GM10847 (cell line): Measurements from ENCODE around the gene MS4A13.

Experiments used
- POLR2A ChIP-seq: IDR thresholded peaks from 2 replicates; pipeline ENCODE4 v1.6.1; 2011; ENCODE audit not compliant: insufficient read length; ENCODE audit errors: extremely low read depth

The MS4A13 gene, protein sequence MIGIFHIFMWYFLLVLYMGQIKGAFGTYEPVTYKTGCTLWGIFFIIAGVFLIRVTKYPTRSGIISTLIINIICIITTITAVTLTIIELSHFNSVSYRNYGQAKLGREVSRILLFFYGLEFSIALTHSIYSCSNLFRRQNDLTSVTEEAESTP

DNA sequence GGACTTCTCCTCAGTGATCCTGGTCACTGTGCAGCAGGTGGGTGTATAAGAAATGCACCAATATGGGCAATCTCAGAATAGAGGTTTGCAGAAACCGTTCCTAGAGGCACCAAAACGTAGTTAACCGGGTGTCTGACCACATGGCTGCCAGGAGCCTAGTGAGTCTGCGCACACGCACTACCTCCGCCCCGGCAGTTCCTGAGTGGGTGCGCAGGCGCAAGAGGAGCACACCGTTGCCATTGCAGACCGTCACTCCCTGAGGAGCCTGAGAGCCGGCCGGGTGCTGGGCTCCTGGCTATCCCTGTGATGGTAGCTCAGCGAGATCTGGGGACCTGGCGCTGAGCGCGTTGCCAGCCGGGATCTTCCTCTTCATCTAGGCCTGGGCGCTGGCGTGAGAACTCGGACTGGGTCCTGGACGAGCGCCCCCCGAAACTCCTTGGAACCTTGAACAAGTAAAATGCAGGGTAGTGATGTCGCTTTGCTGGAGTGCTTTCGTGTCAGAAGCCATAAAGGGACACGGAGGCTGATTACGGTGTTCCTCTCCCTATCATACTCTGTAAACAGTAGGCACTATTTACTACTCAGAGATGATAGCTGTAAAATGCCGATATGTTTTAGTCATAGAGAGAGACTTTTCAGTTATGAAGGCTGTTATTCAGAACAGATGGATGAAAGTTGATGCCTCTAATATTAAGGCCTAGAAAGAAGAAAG is at the start of gene MS4A13:
TSS of gene MS4A13 (plus strand) at position 249 of the 712 bp plus-strand sequence. CDS start 2,692 bp downstream, outside the sequence.
- no peak for TF ChIP-seq POLR2A

DNA sequence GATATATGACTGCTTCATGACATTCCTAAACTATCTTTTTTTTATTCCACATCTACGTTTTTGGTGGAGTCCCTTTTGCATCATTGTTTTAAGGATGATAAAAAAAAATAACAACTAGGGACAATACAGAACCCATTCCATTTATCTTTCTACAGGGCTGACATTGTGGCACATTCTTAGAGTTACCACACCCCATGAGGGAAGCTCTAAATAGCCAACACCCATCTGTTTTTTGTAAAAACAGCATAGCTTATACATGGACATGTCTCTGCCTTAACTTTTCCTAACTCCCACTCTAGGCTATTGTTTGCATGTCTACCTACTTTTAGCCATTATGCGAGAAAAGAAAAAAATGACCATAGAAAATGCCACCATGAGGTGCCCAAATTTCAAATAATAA is 46.4 kb upstream of the MS4A13 start:
- TF ChIP-seq POLR2A: no peak

DNA sequence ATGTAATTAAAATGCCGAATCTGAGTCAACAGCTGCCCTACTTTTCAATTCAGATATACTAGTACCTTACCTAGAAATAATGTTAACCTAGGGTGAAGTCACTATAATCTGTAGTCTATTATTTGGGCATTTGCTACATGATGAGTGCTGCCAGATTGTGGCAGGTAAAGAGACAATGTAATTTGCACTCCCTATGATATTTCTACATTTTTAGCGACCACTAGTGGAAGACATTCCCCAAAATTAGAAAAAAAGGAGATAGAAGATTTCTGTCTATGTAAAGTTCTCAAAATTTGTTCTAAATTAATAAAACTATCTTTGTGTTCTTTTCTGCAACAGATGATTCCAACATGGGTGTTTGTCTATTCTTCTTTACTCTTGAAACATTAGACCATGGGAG is 45.5 kb upstream of the MS4A13 start:
- no peak for TF ChIP-seq POLR2A

DNA sequence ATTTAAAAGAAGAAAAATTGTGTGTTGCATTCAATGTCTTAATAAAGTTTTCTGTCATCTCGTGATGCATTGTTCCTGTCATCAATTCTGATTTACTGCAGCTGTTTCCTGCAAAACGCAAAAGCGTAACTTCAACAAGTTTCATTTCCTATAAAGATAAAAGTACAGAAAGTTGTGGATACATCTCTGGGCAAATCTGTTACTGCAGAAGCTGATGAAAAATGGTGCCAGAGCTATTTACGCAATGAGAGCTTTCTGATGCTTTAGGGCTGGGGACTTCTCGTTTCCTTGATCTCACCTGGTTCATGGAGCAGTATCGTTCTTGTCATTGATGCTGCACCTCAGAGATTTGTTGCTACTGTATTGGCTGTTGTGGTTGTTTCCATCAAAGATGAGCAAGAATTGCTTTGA is 38.2 kb upstream of the MS4A13 start:
- no peak for TF ChIP-seq POLR2A

DNA sequence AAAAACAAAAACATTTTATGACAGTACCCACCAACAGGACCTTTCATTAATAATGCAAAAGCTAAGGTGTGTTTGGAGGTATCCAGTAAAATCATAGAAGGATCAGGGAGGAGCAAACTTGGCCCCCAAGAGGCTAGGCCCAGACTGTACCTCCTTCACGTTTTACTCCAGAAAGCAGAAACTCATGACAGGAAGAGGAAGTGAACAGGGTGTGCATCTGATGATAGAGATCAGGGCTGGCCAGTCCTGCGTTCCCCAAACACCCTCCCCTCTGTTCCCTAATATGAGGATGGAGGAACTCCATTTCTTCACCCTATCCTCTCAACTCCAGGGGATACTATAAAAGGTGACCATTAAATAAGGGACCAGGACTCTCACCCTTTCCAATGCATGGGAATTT is 32.8 kb upstream of the MS4A13 start:
- TF ChIP-seq POLR2A: no peak

DNA sequence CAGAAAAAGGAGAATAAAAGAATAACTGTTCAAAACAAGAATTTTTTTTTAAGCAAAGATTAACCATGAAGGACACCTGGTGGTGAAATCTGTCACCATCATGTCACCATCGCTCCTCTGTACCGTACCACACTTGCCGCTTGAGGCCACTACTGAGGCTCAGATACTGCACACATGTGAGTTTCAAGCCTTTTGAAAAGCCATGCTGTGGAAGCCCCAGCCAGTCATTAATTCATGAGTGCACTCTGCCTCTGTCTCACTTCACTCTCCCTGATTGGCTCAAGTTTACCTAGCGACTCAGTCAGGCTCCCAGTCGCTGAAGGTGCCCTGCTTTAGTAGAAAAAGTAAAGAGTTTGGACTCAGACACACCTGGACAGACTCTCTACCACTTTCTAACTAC is 29.2 kb upstream of the MS4A13 start:
- TF ChIP-seq POLR2A: no peak

DNA sequence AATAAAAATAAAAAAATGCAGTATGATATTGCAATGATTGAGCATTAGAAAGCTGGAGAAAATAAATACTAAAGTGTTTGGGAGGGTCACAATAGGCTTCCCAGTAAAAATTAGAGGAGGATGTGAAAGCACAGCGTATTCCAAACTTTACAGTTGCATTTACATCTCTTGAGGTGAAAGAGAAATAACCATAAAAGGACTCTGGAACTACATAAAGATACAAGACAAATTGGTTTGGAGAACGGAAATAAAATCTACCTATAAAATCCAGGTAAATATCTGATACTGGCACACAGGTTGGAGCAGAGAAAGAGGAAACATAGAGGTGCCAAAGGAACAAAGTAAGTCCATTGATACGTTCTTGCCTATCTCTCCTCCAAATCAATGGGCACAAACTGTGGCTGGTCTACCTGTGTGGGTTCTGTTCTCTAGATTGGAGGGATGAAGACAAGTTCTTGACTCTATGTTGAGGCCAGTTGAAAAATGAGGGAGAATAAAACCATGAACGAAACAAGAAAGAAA is 22.6 kb upstream of the MS4A13 start, which contains the start of gene MS4A12:
TSS of gene MS4A12 (plus strand) at position 291 of the 522 bp plus-strand sequence. CDS start 4,541 bp downstream, outside the sequence.
- TF ChIP-seq POLR2A: no peak

DNA sequence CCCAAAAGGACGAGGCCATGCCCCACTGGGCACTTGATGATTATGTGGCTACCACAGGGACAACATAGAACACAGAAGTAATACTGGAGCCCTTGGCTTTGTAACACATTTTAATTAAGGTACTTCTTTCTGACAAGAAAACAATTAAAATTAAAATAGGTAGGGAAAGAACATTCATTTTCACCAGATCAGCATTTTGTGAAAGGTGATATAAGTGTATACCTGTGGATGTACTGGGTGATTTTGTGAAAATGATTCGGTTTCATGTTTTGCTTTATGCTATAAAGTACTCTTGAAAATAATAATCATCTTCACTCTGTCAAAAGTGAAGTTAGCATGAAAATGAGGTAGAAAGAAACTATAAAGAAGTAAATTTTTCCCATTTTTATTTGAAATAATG is 21.7 kb upstream of the MS4A13 start:
- TF ChIP-seq POLR2A: no peak

DNA sequence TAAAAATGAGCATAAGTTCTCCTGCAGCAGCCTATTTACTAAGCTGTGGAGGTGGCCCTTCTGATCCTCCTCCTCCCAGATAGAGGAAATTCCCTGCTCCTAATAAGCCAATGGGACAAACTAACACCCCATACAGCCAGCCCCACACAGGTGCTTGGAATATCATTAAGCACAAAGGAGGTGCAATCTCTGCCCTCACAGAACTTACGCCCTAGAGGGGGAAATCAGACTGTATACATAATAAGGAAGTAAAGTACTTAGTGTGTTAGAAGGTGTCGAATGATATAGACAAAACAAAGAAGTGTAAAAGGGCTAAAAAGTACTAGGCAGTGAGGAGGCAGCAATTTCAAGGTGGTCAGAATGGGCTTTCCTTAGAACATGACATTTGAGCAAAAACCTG is 16.8 kb upstream of the MS4A13 start:
- no peak for TF ChIP-seq POLR2A

DNA sequence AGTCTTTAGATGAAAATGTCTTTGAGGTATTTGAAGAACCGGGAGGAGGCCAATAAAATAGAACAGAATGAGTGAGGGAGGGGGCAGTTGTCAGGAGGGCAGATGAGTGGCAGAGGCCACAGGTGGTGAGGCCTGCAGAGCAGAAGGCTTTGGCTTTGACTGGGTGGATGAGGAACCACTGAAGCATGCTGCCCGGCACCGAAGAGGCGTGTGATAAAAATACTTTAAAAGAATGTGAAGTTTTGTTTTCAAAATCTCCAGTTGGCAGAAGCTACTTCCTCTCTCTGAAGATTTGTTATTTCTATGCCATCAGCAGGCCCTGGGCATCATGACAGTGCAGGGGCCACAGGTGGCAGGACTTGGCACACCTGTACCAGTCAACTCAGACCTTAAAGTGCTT is 16.3 kb upstream of the MS4A13 start:
- TF ChIP-seq POLR2A: no peak

DNA sequence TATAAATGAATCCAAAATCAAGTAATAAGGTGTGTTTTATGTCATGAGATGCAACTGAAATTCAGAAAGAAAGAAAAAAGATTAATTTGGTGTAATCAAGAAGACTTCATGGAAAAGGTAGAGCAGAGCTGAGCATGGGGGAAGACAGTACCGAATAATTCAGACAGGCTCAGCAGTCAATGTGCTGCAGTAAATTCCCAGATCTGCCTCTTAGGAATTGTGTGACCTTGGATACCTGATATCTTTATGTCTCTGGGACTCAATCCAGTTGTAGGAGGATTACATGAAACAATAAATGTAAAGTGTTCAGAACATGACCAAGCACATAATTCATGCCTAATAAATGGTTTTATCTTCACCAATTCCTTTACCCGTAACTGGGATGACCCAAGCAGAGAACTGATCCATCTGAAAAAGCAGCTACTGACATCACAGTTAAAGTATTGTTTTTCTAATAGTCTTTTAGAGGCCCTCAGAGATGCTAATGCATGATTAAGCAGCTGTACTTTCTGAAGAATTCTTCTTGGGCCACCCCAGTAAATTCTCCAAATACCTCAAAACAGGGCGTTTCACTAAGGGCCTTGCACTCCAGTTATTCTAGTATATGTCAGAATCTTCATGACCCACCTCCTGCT is 14.8 kb upstream of the MS4A13 start:
- TF ChIP-seq POLR2A: no peak

DNA sequence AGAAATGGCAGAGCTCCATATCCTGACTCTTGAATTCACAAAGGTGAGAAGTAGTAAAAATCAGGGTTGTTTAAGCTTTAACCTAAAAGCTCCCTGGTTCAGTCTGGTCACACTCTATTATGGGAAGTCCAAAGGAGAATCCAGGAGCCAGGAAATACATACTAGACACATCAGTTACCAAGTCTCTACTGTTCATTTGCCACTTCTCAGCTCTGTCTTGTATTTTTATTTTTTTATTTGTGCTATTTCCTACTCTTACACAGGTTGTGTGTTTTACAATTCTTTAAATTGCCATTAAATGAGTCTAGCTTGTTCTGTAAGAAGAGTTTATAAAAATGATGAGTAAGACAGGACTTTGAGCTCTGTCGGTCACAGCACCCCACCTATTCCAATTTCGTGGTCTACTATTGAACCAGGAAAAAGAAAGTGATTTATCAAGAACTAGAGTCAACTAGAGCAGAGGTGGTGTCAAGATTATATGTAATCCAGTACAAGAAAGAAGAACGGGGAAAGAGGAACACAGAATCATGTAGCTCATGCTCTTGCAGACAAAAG is 12.9 kb upstream of the MS4A13 start:
- no peak for TF ChIP-seq POLR2A

DNA sequence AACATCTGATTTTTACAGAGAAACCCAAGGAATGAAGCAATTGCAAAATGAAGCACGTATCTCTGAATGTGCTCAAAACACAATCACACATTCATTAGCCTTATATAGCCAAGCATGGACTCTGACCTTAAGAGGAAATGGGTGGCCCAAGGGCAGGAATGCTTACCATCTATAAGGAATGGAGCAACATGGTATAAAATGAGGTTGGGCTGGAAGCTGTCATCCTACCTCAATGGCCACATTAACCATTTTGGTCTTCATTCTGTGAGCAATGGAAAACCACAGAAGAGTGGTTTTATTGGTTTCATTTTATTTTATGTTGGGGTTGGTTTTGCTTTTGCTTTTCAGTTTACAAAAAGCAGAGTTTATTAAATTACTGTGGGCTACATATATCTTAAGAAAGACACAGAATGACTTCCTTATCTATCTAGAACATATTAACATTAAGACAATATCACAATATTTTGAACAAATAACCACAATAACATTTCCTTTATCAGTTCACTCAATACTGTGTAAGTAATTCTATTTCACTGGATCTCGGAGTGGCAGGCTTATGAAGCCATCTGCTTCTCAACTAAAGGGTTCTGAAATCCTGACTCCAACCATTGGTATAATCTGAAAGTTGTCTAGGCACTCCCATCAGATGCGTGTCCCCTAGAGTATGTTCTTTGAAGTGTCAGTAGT is 10.8 kb upstream of the MS4A13 start:
- TF ChIP-seq POLR2A: no peak

DNA sequence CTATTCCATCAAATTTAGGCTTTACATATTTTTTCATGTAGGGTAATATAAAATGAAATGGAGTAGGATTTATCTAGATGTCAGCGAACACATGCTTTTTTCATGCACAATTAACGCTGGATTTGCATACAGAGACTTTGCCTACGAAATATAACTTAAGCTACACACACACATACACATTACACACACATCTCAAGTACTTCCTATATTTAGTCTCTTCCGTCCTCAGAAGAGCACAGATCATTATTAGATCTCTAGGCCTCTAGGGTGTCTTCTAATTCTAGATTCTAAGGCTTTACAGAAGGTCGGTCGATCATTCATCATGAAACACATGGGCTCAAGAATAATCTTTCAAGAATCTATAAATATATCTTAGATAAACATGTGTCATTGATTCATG is 3.8 kb upstream of the MS4A13 start:
- TF ChIP-seq POLR2A: no peak

DNA sequence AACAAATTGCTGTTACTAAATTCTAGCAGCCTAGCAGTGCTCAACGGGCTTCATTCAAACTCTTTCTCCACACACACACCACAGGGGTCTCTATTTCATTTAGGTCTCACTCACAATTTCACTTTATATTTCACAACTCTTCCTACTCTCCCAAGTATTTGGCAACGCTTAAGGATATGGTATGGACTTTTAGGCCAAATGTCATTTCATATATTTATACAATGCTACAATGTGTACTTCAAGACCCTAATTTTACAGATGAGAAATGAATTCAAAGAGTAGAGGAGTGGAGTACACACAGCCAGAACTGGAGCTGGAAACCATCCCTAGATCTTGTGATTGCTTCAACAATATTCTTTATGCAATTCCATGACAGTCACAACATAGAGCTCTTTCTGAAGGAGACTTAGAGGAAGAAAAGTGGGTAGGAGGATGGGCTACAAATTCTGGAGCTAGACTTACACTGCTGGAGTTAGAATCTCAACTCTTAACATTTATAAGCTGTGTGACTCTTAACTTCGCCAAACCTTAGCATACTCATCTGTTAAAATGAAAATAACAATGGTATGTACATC is 2.5 kb upstream of the MS4A13 start:
- no peak for TF ChIP-seq POLR2A
